ENCODE results near the gene SFXN5.
A peak's percentile ranks its signal among the peaks of the same experiment; 100 is the strongest.
"Not testable (repeated sequence)": the region's sequence is repeated elsewhere in the genome, so short reads cannot be mapped to it uniquely, and the experiment has no call there.

Gene SFXN5, protein sequence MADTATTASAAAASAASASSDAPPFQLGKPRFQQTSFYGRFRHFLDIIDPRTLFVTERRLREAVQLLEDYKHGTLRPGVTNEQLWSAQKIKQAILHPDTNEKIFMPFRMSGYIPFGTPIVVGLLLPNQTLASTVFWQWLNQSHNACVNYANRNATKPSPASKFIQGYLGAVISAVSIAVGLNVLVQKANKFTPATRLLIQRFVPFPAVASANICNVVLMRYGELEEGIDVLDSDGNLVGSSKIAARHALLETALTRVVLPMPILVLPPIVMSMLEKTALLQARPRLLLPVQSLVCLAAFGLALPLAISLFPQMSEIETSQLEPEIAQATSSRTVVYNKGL

DNA sequence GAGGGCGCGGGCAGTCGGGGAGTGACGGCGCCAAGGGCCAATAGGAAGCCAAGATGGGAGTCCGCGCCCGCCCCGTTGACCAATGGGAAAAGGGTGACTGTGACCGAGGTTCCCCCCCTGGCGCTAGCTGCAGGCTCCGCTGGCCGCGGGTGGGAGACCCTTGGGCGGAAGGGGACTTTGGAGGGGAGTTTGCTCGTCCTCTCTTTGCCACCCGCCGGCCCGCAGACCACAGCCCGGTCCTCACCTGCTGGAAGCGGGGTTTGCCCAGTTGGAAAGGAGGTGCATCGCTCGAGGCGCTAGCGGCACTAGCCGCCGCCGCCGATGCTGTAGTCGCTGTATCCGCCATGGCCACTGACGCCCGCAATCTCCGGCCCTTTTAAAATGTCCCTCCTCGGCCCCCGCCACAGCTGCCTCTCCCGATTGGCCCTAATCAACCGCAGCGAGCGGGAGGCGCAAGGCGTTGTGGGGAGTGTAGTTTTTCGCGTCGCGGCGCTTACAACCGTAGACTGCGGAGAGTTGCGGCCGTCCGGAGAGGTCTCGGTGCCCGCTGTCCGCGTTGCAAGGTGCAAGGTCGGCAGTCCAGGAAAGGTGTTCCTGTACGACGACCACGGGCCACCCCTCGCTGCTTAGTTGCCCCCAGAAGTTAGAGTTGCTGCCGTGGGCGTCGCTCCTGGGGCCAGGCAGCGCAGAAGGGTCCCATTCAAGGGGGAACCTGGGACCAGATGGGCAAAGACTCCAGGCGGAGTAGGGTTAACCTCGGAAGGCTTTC, at the start of gene SFXN5:
Gene SFXN5, minus strand, starts transcription at position 353 of the 769 bp plus-strand sequence. Its CDS starts 7 bp downstream, at position 346.
- DNase-seq = peak; percentile 91

DNA sequence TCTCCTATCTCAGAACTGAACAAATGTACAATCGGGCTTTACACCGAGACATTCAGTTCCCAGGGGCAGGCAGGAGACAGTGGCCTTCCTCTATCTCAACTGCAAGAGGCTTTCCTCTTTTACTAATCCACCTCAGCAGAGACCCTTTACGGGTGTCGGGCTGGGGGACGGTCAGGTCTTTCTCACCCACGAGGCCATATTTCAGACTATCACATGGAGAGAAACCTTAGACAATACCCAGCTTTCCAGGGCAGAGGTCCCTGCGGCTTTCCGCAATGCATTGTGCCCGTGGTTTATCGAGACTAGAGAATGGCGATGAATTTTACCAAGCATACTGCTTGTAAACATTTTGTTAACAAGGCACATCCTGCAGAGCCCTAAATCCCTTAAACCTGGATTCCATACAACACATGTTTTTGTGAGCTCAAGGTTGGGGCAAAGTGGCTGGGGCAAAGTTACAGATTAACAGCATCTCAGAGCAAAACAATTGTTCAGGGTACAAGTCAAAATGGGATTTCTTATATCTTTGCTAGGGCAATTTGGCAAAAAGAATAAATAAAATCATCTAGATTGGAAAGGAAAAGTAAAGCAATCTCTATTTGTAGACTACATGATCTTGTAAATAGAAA, 48.2 kb upstream of the SFXN5 start:
- not testable (repeated sequence) for DNase-seq

DNA sequence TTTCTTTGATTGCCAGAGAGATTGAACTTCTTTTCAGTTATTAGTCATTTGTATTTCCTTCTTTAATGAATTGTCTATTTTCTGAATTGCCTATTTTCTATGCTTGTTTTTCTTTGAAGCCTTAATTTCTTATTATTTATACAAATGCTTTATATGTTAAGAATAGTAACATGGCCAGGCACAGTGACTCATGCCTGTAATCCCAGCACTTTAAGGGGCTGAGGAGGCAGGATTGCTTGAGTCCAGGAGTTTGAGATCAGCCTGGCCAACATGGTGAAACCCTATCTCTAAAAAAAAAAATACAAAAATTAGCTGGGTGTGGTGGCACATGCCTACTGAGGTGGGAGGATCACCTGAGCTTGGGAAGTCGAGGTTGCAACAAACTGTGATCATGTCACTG, 45.9 kb upstream of the SFXN5 start:
- no peak for DNase-seq

DNA sequence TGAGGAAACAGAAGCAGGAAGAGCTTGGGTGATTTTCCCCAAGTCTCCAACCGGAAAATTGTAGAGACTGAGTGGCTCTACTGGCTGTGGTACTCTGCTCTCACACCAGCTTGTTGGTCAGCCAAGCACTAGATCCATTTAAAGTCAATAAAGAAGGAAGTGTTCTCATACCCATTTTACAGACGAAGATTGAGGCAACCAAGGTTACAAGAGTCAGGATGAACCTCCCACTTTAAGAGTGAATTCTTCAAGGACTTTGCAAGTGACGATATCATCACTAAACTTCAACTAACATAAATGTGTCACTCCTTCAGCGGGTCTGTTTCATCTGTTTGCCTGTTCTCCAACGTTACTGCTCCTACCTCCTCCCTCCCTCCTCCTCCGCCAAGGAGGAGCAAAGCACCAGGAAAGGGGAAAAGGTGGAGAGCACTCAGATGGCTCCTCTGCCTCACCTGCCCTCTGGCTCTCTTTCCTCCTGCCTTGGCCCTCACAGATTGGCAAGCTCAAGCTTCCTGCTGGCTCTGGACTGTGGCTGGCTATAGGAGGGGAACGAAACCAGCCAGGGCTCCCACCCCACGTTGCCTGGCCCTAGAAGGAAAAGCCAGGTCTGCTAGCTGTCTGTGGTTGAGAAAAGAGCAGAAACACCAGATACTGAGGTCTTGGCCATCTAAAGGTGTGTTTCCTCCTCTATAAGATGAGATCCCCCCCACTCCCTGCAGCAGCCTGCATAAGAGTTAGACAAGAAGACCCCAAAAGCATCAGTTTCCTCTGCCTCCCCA, 44.9 kb upstream of the SFXN5 start:
- DNase-seq = no peak

DNA sequence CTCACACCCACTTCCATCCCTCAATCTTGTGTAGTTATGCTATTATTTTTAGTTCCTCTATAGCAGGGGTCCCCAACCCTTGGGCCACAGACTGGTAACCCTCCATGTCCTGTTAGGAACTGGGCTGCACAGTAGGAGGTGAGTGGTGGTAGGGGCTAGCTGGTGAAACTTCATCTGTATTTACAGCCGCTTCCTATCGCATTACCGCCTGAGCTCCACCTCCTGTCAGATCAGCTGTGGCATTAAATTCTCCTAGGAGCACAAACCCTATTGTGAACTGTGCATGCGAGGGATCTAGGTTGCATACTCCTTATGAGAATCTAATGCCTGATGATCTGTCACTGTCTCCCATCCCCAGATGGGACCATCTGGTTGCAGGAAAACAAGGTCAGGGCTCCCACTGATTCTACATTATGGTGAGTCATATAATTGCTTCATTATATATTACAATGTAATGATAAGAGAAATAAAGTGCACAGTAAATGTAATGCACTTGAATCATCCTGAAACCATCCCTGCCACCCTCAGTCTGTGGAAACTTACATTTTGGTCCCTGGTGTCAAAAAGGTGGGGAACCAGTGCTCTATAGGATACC, 42.9 kb upstream of the SFXN5 start:
- DNase-seq = no peak

DNA sequence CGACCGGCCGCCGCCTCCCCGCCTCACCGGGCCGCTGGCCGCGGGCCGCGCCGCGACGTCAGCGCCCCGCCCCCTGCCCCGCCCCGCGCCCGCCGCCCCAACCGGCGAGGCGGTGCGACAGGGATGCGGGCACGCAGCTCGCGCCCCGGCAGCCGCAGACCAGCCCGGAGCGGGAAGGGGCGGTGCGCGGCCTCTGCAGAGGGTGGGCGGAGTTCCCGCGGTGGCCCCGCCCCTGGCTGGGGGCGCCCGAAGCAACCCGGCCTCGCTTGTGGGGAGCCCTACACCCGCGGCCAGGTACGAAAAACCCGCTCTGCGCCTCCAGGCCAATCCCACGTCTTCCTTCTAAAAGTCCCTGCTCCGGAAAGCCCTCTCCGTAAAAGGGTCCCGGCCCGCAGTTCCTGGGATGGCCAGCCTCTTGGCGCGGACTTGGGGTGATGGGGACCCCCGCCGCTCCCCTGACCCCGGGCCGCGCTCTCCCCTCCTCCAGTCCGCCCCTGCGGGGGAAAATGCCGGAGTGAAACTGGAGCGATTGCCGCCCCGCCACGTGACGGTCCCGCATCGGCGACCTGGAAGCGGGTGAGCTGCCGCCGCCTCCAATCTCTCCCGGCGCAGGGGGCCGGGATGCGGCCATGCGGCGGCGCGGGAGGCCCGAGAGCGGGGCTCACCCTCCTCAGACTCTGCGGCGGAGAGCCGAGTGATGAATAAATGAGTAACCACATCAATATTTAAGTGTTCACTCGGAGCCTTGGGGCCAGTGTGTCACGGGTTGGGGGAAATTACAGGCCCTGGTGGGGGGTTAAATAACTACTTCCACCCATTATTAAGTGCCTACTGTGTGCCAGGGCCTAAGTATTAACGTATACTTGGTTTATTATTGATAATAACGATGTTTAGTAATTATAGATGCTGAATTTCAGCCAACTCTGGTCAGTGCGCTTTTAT, 41.7 kb upstream of the SFXN5 start, which contains the start of gene RAB11FIP5:
Gene RAB11FIP5, minus strand, starts transcription at position 36 of the 942 bp plus-strand sequence. CDS start 171 bp downstream, outside the sequence.
- DNase-seq = peak; percentile 74

DNA sequence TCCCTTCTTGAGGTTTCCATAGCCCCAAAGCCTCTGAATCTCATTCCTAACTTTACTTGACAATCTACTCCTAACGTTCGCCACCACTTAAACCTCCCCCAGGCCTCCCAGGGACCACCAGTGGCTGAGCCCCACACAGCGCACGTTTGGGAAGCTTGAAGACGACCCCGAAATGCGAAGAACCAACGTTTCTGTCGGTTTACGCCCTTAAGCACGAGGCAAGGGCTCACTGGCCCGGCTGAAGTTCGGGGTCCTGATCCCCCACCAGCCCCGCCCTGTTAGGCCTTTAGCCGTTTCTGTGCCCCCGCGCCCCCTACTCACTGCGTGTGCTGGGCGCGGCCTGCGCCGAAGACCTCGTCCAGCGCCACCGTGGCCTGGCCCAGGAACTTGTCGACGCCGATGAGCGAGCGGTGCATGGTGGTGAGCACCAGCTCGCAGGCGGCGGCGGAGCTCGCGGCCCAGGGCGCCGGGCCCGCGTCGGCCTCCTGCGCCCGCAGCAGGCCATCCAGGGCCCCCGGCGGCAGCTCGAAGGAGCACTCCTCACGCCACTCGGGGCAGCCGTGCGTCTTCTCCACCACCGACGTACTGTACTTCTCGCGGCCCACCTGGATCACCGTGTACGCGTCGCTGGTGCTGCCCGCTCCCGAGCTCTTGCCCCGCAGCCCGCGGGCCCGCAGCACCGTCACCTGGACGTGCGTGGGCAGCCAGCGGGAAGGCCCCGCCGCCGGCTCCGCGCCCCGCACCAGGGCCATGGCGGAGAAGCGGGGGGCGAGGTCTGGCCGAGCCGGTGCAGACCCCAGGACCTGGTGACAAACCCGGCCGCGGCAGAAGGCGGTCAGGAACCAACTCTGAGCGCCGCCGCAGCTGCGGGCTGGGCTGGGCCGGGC, 40.8 kb upstream of the SFXN5 start:
- no peak for DNase-seq

DNA sequence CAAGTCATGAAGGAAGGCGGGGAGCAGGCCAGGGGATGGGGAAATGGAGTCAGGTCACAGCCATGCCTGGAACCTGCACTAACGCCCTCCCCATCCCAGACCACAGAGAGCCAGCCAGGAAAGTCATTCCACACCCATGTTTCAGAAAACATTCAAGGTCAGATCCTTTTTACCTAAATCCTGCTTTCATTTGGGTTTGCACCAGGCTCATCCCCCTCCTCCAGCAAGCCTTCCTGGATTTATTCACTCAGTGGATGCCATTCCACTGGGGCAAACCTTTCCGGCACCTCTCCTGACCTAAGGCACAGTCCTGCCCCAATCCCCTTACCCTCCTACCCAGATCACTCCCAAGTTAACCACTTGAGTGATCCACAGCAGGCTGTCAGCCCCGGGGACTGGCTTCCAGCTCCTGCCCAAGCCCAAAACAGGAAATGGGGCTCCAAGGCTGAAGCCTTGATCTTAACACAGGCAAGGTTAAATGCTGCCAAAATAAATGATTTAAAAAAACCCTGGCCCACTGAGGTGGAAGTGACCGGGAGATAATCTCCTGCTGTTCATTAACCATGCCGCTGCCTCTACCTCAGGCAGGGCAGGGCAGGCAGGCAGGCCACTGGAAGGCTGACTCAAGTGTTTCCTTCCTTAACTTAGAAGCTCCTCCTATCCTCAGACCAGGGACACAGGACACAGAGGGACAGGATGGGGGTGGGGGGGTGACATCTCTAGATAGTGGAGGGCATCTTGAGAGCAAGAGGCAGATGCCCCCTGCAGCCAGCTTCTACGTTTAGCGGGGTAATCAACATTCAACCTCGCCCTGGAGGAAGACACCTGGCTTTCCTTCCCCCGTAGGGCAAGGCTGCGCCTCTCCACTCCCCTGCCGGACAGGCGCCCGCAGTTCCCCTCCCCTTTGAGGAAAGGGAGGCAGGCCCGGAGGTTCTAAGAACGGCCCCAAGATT, 39.8 kb upstream of the SFXN5 start:
- DNase-seq = no peak

DNA sequence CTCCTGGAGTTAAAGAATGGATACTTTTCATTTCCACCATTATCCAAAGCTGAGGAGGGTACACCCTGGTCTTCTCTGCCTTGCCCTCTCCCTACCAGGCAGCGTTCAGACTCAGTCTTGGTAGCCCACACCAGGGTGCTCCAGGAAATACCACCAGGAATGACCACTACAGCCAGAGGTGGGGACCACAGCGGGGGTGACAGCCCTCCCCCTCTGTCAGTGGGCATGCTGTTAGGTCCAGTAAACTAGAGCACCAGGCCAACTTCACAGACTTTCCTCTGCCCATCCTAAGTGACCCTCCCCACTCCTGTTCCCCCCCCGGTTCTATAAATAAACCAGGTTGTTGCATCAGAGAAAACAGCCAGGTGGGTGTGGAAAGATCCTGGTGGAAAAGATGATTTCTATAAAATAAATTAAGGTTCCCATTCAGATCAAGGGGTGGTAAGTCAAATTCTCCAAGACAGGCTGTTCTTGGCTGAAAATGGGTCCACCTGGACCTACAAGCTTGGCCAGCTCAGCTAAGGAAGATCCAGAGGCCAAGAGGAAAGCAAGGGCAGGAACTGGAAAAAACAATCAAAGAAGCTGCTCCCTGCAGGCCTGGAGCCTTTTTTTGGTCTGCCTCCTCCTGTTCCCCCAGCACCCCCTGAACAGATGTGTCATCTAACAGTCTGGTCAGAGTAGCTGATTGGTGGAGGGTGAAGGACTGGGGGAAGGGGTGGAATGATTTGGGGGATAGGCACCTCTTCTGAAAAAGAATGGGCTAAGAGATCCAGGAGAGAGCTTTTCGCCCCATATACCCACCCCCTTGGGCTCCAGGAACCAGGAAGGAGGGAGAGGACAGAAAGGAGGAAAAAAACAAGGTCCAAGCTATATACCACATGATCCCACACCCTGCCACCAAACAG, 38.9 kb upstream of the SFXN5 start:
- no peak for DNase-seq

DNA sequence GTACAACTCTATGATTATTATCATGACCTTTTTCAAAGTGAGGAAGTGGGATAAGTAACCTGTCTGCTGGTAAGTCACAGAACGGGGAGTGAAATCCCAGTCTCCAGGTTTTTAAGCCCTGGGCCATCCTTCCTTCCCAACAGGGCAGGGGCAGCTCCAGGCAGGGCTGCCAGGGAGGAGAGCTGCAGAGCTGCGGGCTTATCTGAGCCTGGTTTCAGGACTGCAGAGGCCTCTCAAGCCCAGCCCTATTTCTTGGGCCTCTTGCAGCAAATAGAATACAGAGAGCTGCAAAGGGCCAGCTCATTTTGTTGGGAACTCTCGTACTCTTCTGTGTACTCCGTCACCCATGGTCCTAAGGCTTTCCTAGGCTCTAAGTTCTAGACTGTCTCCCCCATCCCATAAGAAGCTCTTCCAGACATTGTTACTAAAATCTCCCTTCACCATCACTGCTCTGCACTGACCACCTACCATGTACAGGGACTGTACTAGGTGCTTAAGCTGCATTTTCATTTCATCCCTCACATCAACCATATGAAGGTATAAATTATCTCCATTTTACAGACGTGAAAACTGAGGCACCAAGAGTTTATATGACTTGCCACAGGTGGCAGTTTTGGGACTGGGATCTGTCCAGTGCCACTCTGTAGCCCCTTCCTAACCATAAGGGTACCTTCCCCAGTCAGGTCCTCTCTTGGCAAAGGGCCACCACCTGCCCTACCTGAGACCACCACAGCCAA, 38.1 kb upstream of the SFXN5 start:
- no peak for DNase-seq

DNA sequence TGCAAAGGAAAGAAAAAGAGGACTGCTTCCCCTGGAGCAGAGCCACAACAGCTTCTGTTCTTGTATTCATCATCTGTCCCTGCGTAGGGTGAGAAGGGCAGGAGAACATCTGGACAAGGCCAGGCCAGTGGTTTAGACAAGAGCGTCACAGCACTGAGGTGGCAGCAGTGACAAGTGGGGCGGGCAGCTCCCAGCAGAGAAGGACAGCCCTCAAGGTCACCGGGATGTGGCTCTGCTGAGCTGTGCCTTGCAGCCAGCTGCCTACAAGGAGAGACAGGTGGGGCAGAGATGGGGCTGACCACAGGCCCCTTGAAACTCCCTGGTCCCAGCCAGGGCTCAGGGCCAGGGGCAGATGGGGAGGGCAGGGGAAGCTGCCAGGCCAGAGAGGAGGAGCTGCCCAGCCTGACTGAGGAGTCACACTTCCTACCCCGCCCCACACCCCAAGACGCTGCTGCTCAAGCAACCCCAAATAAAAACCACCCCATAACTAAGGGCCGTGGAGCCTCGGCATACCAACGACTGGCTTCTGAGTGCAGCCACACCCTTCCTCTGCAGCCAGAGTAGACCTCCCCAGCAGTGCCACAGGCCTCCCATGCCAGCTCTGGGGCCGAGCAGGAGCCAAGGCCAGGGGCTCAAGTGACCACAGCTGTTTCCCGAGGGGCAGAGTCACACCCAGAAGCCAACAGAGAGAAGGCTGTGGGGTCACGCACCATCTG, 35.9 kb upstream of the SFXN5 start:
- no peak for DNase-seq

DNA sequence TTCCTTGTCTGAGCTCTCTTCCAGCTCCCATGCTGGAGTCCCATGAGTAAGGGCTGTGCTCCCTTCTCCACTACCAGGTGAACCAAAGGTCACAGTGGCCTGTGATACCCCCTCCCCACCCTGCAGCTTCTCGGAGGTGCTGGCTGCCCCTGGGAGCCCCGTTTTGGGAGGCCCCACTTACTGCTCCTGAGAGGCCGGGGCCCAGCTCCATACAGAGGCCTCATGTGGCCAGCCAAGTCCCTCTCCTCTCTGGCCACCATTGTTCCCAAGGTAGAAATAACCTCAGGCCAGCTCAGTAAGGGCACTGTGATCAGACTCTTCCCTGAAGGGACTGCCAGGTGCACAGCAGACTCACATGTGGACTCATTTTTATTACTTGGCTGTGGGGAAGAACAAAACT, 35.3 kb upstream of the SFXN5 start:
- DNase-seq = no peak

DNA sequence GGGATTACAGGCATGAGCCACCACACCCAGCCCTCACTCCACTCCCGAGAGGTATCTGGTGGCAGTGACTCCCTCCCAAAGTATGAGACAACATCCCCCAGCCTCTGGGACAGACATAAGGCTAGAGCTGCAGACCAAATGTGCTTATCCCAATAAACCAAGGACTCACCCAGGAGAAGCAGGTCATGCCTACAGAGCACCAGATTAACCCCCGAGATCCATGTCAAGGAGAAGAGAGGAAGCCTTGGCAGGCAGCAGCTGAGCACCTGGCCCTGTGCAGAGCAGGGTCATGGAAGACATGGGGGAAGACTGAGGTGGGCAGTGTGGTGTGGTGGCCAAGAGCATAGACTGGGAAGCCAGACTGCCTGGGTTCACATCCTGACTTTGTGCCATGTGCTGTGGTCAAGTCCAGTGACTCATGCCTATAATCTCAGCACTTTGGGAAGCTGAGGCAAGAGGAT, 34.0 kb upstream of the SFXN5 start:
- no peak for DNase-seq

DNA sequence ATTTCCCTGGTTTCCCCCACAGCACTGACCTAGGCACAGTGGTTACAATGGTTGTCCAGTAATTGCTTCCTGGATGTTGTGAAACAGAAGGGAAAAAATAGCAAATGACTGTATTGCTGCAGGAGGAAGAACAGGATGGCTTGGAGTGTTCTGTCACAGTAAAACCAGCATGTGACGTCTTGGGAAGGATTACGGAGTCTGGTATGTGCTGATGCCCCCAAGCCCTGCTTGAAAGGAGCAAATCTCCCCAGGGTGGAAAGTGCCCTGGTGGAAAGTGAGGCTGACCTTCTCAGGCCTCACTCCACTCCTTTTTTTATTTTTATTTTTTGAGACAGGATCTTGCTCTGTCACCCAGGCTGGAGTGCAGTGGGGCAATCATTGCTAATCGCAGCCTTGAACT, 33.4 kb upstream of the SFXN5 start:
- DNase-seq = no peak

DNA sequence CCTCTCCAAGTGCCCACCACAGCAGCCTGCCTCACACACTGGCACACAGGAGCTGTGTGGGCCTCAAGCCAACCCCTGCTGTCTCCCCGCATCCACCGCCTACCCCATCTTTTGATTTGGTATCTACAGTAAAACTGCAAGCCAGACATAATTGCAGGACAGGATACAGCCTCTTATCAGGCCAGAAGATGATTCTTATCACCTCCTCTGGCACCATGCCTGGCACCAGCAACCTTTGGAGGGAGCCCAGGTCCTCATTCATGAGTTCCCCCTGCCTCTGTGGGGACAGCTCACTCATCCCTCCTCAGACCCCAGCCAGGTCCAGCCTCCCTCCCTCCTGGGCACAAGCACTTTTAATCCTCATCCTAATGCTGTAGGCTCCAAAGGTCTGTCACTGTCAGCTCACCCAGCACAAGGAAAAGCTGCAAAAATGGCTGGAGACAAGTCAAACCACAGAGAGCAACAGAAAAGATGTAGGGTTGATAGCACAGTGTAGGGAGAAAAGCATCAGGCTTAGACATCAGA, 31.6 kb upstream of the SFXN5 start:
- no peak for DNase-seq

DNA sequence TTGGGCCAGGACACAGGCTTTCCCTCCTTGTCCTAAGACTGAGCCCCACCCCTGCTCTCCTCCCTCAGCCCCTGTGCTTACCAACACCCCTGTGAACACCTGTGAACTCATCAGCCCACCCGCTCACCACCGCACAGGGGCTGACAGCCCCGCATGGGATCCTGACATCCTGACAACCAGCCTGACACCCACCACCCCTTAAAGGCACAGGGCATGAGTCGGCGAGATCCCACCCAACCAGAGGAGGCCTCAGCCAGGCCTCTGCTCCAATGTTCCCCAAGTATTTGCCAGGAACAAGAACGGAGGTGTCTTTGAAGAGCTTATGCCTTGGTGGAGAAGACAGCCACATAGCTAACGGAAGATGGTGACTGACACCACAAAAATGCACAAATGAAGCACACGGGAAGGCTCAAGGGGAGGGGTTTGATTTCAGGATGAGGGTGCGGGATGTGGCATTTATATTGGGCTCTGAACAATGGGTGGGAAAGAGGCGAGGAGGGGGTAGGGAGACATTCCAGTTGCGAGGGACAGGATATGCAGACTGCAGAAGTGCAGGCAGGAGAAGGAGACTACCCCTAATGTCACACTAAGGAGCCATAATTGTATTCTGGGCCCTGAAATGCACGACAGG, 30.2 kb upstream of the SFXN5 start:
- no peak for DNase-seq

Data from activated T-cell treated with anti-CD3 and anti-CD28 coated beads for 4 hours (primary cell).